ENCODE data around the gene ZNF335. TPM values are rescaled to one million over a fixed set of nuclear protein-coding genes. Genes with fewer than 3 reads are reported as not detected.

ZNF335 gene
- total RNA-seq, 1 donor = 17.7 TPM

GRCh38 chr20:45987108-45987780, 15.2 kb upstream of the ZNF335 start:
- H3K4me3 ChIP-seq (ENCODE audit: low read depth, low read length) = no peak overlapping the region
- peak; percentile 47 for DNase-seq (ENCODE audit: low read depth)
- TF ChIP-seq, protein P1, sequence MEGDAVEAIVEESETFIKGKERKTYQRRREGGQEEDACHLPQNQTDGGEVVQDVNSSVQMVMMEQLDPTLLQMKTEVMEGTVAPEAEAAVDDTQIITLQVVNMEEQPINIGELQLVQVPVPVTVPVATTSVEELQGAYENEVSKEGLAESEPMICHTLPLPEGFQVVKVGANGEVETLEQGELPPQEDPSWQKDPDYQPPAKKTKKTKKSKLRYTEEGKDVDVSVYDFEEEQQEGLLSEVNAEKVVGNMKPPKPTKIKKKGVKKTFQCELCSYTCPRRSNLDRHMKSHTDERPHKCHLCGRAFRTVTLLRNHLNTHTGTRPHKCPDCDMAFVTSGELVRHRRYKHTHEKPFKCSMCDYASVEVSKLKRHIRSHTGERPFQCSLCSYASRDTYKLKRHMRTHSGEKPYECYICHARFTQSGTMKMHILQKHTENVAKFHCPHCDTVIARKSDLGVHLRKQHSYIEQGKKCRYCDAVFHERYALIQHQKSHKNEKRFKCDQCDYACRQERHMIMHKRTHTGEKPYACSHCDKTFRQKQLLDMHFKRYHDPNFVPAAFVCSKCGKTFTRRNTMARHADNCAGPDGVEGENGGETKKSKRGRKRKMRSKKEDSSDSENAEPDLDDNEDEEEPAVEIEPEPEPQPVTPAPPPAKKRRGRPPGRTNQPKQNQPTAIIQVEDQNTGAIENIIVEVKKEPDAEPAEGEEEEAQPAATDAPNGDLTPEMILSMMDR (IDR thresholded peaks at IDR 0.05; ENCODE audit: insufficient read depth, low read depth, low read length) = peak; percentile 82

GRCh38 chr20:45985573-45985972, 13.6 kb upstream of the ZNF335 start:
- TF ChIP-seq, protein P1 (IDR thresholded peaks at IDR 0.05; ENCODE audit: insufficient read depth, low read depth, low read length) = peak; percentile 24

DNA sequence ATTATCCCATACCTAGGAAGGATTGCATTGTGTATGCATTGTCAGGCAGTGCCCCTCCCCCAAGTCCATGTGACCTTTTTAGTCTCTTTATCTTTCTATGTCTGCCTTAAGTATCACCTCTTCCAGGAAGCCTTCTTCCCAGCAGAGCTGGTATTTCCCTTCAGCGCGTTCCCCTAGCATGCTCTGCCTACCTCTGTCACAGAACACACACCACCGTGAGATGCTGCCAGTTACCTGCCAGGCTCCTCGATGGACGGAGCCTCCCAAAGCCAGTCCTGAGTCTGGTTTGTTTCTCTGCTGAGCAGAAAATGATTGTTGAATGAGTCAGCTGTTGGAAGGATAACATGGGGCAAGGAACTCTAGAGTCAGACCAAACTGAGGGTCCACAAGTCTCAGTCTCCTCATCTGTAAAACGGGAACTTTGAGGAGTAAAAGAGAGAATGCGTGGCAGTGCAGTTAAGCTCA, 11.3 kb upstream of the ZNF335 start:
- no peak overlapping the region for H3K4me3 ChIP-seq (ENCODE audit: low read depth, low read length)
- no peak for DNase-seq (ENCODE audit: low read depth)
- TF ChIP-seq, protein P1 (IDR thresholded peaks at IDR 0.05; ENCODE audit: insufficient read depth, low read depth, low read length) = no peak

More at GRCh38 chr20:45985573-45985972, 13.6 kb upstream of the ZNF335 start:
- DNase-seq (ENCODE audit: low read depth) = no peak
- H3K4me3 ChIP-seq (ENCODE audit: low read depth, low read length) = no peak overlapping the region

DNA sequence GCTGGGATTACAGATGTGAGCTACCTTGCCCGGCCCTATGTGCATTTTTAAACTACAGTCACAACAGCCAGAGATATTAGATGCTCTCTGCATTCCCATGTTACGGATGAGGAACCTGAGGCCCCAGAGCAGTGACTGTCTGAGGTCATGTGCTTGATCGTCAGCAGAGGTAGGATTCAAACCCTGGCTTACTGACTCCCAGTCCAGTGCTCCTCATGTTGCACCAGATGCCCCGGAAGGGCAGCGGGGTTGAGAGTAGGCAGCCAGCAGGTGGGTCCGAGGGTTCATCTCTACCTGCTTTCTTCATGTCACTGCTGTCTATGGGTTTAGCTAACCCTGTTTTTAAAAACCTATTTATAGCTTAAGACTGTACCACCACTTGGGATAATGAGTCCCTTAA, 9.3 kb upstream of the ZNF335 start:
- DNase-seq (ENCODE audit: low read depth) = no peak
- TF ChIP-seq, protein P1 (IDR thresholded peaks at IDR 0.05; ENCODE audit: insufficient read depth, low read depth, low read length) = no peak
- H3K4me3 ChIP-seq (ENCODE audit: low read depth, low read length) = no peak overlapping the region

DNA sequence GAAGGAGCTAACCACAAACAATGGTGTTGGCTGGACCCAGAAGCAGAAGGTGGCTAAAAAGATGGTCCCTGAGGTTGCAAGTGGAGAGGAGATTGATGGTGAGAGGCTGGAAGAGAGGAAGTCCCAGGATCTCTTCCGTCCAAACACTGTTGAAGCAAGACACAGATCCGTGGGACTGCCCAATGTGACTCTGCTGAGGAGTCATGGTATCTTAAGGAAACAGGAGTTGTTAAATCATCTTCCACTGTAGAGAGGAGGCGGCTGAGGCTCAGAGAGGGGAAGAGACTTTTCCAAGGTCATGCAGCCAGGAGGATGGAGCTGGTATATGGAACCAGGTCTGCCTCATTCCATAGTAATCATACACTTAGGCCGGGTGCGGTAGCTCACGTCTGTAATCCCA, 4.1 kb upstream of the ZNF335 start:
- no peak overlapping the region for H3K4me3 ChIP-seq (ENCODE audit: low read depth, low read length)
- DNase-seq (ENCODE audit: low read depth) = no peak
- TF ChIP-seq, protein P1 (IDR thresholded peaks at IDR 0.05; ENCODE audit: insufficient read depth, low read depth, low read length) = no peak

GRCh38 chr20:45975686-45976085, 3.7 kb upstream of the ZNF335 start:
- TF ChIP-seq, protein P1 (IDR thresholded peaks at IDR 0.05; ENCODE audit: insufficient read depth, low read depth, low read length) = no peak
- no peak for DNase-seq (ENCODE audit: low read depth)
- H3K4me3 ChIP-seq (ENCODE audit: low read depth, low read length) = no peak overlapping the region

Data from fibroblast of villous mesenchyme (primary cell).